Activated naive CD8-positive, alpha-beta T cell treated with anti-CD3 and anti-CD28 coated beads for 36 hours (primary cell): ENCODE data around the gene KLK5. TPM values are rescaled to one million over a fixed set of nuclear protein-coding genes. Genes with fewer than 3 reads are reported as not detected.

ENCODE experiments used
- DNase-seq: peaks from one replicate; pipeline ENCODE4 v3.0.0; 2021
- H3K27ac Mint-ChIP-seq: one replicate; pipeline ENCODE4 v1.8.0; 2022; ENCODE audit warnings: mild to moderate bottlenecking, moderate library complexity, mixed read lengths
- H3K27me3 Mint-ChIP-seq: one replicate; pipeline ENCODE4 v1.8.0; 2022; ENCODE audit warnings: mild to moderate bottlenecking, mixed read lengths
- H3K36me3 Mint-ChIP-seq: one replicate; pipeline ENCODE4 v1.8.0; 2021; ENCODE audit warnings: mild to moderate bottlenecking, mixed read lengths
- H3K4me1 Mint-ChIP-seq: one replicate; pipeline ENCODE4 v1.8.0; 2021; ENCODE audit warnings: mixed read lengths
- H3K4me3 Mint-ChIP-seq: one replicate; pipeline ENCODE4 v1.8.0; 2022; ENCODE audit warnings: mild to moderate bottlenecking, moderate library complexity, mixed read lengths
- H3K9me3 Mint-ChIP-seq: one replicate; pipeline ENCODE4 v1.8.0; 2022; ENCODE audit warnings: mixed read lengths
- total RNA-seq, 2 experiments: library from RNA; stranded (reverse); gene quantifications; one replicate each; pipeline ENCODE4 v1.2.3, GENCODE V29; 2021

The KLK5 gene
- total RNA-seq, 2 experiments from 2014 or later: not detected

DNA sequence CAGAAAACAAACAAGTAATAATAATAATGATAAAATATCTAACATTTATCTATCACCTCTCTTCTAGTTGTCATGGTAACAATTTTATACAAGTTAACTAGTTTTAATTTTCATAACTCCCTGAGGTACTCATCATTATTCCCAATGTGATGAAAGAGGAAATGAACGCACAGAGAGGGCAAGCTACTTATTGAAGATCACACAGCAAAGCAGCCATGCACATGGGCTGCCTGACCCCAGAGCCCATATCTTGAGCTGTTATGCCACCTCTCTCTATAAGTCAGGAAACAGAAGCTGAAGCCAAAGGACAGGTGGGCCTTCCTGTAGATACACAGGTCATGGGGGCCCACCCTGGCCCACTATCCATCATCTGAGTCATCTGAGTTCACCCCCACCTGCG, 36.8 kb downstream of the KLK5 start:
- Mint-ChIP-seq H3K4me3 (no peak overlapping the region), H3K4me1 (peaks cover 1% of the 10 kb centered on the region), H3K27ac (no peak overlapping the region), H3K27me3 (peaks cover 36% of the 10 kb centered on the region), H3K36me3 (no peaks in the 10 kb centered on the region), H3K9me3 (no peaks in the 10 kb centered on the region)
- no peak for DNase-seq

DNA sequence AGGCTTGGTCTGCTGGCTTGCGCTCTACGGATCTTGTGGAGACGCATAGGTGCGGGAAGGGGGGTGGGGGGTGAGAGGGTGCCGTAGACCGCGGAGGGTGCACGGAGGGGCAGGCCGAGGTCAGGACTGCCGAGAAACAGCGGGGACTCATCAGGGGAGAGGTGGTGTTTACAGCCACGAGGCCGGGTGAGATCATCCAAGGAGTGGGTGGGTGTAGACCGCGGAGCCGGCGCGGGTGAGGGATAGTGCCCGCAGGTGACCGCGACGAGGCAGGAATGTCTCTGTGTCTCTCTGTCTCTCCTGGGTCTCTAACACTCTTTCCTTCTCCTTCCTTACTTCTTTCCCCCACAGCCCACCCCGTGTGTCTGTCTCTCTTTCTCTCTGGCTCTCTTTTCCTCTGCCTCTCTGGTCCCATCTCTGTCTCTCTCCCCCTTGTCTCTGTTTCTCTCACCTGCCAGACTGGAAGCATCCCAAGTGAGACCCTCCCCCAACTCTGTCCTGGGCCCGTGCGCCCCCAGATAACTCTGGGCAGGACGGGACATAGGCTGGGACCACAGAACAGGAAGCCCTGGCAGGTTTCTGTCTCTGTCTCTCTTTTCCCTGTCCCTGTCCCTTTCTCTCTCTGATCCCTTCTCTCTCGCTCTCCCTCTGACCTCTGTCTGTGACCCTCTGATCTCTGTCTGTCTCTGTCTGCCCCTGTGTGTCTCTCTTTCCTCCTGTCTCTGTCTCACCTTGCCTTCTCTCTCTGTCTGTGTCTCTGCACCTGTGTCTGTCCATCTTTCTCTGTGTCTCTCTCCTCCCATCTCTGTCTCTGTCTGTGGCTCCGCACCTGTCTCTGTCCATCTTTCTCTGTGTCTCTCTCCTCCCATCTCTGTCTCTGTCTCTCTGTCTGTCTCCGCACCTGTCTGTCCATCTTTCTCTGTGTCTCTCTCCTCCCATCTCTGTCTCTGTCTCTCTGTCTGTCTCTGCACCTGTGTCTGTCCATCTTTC, 39.8 kb downstream of the KLK5 start:
- peaks cover 40% of the 10 kb centered on the region for H3K27me3 Mint-ChIP-seq
- no peaks in the 10 kb centered on the region for H3K36me3 Mint-ChIP-seq
- peaks cover 10% of the 10 kb centered on the region for H3K4me1 Mint-ChIP-seq
- H3K9me3 Mint-ChIP-seq: no peaks in the 10 kb centered on the region
- H3K4me3 Mint-ChIP-seq: no peak overlapping the region
- H3K27ac Mint-ChIP-seq: no peak overlapping the region
- peak; percentile 47 for DNase-seq

DNA sequence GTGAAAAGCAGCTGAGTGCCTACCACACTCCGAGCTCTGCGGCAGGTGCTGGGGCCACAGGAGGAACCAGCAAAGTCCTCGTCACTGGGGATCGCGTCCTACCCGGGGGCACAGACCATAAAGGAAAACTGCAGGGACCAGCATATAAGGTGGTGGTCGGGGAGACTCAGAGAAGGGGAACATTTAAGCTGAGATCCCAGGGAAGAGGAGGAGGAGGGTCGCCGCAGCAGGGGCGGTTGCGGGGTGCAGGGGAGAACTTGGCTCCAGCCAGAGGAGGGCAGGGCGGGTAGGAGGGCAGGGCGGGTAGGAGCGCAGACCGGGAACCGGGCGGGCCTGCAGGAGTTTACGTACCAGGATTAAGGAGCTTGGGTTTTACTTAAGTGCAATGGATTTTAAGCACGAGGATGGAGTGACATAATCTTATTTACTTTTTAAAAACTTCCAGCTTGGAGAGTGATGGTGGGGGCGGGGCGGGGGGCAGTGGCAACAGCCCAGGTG, 40.7 kb downstream of the KLK5 start:
- Mint-ChIP-seq H3K4me1 (peaks cover 10% of the 10 kb centered on the region), H3K27ac (no peak overlapping the region), H3K9me3 (no peaks in the 10 kb centered on the region), H3K36me3 (no peaks in the 10 kb centered on the region), H3K27me3 (peaks cover 48% of the 10 kb centered on the region), H3K4me3 (no peak overlapping the region)
- DNase-seq: no peak

DNA sequence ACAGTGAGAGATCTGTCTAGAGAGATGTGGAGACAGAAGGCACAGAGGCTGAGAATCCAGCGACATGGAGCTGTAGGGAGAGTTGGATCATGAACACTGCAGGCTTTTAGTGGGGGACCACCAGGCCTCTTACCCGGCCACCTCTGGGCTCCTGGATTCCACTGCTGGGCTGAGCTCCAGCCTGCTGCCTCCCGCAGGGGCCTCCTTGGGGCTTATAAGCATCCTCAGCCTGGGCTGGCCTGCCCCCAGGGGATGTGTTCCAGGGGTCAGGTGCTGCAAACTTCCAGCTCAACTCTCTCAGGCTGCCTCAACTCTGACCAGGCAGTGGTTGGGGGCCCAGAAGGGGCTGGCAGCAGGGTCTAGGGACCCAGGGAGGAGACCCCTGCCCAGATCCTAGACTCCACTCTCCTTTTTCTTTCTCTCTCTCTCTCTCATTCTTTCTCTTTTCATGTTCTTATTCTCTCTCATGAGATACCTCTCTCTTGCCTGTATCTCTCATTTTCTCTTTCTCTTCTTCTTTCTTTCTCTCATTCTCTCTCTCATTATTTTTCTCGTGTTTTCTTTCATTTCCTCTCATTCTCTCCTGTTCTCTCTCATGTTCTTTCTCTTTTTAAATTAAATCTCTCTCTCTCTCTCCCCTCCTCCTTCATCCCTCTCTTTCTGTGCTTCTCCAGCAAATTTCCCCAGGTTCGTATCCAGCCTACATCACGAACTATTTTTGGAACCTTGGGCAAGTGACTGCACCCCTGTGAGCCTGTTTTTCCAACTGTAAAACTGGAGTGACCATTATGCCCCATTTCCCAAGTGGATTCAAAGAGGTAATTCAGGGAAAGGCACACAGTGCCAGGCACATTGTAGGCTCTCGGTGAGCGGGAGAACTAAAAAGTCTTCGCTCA, 41.4 kb downstream of the KLK5 start, which contains the start of gene KLK4:
Gene KLK4, minus strand, starts transcription at position 190 of the 896 bp plus-strand sequence. CDS start 657 bp downstream, outside the sequence.
- DNase-seq: no peak
- no peaks in the 10 kb centered on the region for H3K36me3 Mint-ChIP-seq
- no peak within 1 kb of the TSS for H3K27ac Mint-ChIP-seq
- peaks cover 10% of the 10 kb centered on the region for H3K4me1 Mint-ChIP-seq
- peaks cover 49% of the 10 kb centered on the region for H3K27me3 Mint-ChIP-seq
- H3K4me3 Mint-ChIP-seq: no peak within 1 kb of the TSS
- H3K9me3 Mint-ChIP-seq: no peaks in the 10 kb centered on the region

DNA sequence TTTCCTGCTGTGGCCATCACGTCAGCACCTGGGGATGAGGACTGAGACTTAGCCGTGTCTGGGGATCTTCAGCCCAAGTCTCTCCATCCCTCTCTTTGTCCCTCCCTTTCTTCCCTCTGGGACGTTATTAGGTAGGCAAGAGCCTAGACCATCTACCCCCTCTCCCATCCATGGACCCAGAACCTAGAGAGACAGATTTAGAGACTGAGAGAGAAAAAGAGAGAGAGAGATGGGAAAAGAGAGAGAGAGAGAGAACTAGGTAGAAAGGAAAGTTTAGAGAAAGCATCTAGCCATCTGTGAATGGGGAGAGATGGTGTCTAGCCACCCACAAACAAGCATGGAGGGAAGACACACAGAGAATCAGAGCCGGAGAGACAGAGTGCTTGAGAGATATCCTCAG, 42.1 kb downstream of the KLK5 start:
- H3K27ac Mint-ChIP-seq: no peak overlapping the region
- H3K27me3 Mint-ChIP-seq: peaks cover 52% of the 10 kb centered on the region

DNA sequence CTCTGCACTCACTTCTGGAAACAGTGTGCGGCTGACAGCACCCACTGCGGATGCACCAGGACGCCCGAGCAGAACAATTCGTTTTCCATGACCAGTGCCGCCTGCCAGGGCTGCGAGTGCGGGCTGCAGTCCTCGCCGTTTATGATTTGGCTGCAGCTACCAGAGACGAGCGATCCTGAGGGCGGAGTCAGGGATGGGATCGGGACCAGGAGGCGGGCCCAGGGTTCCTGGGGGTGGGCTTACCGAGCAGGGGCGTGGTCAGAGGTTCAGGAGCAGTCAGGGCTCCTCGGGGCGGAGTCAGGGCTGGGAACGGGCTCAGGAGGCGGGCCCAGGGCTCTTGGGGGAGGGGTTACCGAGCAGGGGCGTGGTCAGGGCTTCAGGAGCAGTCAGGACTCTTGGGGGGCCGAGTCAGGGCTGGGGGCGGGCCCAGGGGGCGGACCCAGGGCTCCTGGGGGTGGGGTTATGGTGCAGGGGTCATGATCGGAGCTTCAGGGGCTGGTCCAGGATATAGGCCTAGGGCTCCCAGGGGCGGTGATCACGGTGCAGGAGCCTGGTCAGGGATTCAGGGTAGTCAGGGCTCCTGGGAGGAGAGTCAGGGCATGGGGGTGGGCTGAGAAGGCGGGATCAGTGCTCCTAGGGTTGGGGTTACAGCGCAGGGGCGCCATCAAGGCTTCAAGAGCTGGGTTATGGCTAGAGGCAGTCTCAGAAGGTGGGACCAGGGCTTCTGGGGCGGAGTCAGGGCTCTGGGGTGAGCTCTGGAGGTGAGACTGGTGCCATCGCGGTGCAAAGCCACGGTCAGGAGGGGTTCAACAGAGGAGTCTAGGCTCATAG, 43.4 kb downstream of the KLK5 start:
- H3K9me3 Mint-ChIP-seq: no peaks in the 10 kb centered on the region
- no peak overlapping the region for H3K27ac Mint-ChIP-seq
- peaks cover 54% of the 10 kb centered on the region for H3K27me3 Mint-ChIP-seq
- no peak overlapping the region for H3K4me3 Mint-ChIP-seq
- peaks cover 10% of the 10 kb centered on the region for H3K4me1 Mint-ChIP-seq
- DNase-seq: peak; percentile 51
- H3K36me3 Mint-ChIP-seq: no peaks in the 10 kb centered on the region

More for the DNA sequence above, 42.1 kb downstream of the KLK5 start:
- Mint-ChIP-seq H3K4me1 (peaks cover 10% of the 10 kb centered on the region), H3K4me3 (no peak overlapping the region), H3K36me3 (no peaks in the 10 kb centered on the region), H3K9me3 (no peaks in the 10 kb centered on the region)
- DNase-seq: no peak

DNA sequence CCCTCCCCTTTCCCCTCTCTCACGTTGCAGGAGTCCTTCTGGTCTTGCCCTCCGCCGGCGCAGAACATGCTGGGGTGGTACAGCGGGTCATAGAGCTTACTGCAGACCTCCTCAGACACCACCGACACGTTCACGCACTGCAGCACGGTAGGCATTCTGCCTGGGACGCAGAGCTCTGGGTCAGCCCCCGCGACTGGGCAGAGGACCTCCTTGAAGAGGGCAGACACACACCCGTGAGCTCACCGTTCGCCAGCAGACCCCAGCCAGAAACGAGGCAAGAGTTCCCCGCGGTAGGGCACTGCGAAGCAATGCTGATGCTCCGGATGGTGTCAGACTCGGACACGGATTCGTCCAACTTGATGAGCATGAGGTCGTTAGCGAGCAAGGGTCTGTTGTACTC, 44.5 kb downstream of the KLK5 start:
- Mint-ChIP-seq H3K4me3 (no peak overlapping the region), H3K27me3 (peaks cover 54% of the 10 kb centered on the region), H3K36me3 (no peaks in the 10 kb centered on the region), H3K27ac (no peak overlapping the region), H3K4me1 (peaks cover 10% of the 10 kb centered on the region), H3K9me3 (no peaks in the 10 kb centered on the region)
- no peak for DNase-seq

DNA sequence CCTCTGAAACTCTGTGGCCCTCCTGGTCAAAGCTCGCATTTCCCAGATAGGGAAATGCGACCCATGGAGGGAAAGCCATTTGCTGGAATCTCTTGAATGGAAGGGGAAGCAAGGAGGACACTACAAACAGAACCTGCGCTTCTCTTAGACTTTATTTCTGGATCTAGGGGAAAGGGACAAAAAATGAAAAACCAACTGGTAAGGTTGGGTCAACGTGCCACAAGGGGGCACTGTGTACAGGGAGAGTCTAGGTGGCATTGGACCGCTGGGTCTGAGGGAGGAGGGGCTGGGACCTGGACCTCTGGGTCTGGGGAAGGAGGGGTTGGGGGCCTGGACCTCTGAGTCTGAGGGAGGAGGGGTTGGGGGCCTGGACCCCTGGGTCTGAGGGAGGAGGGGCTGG, 46.6 kb downstream of the KLK5 start:
- Mint-ChIP-seq H3K9me3 (no peaks in the 10 kb centered on the region), H3K4me1 (peaks cover 8% of the 10 kb centered on the region), H3K36me3 (no peaks in the 10 kb centered on the region), H3K27me3 (peaks cover 61% of the 10 kb centered on the region), H3K4me3 (no peak overlapping the region), H3K27ac (no peak overlapping the region)
- DNase-seq: peak; percentile 33

DNA sequence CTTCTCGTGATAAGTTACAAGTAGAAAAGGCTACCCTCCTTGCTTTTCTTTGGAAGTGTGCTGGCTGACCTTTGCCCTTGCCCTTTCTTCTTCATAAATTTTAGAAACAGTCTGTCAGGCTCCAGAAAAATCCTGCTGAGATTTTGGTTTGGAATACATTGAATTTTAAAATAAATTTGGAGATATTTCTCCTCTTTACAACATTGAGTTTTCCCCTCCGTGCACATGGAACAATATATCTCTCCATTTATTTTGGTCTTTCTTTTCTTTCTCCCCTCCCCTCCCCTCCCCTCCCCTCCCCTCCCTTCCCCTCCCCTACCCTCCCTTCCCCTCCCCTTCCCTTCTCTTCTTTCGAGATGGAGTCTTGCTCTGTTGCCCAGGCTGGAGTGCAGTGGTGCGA, 50.2 kb downstream of the KLK5 start:
- Mint-ChIP-seq H3K36me3 (no peaks in the 10 kb centered on the region), H3K9me3 (no peaks in the 10 kb centered on the region), H3K27me3 (peaks cover 38% of the 10 kb centered on the region), H3K27ac (no peak overlapping the region), H3K4me1 (no peaks in the 10 kb centered on the region), H3K4me3 (no peak overlapping the region)
- DNase-seq: no peak

DNA sequence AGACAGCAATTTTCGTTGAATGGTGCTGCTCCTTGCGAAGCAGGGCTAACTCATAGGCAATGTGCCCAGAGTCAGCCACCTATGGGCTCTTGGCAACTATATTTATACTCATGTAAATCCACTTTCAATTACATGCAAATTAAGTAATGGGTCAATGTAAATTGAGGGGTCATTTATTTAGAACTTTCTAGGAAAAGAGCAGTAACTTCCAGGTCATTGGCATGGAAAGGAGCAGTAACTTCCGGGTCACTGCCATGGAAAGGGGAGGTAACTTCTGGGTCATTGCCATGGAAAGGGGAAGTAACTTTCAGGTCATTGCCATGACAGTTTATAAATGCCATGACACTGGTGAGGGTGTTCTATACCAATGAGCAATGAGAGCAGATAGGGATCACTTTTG, 53.3 kb downstream of the KLK5 start:
- peaks cover 4% of the 10 kb centered on the region for H3K4me1 Mint-ChIP-seq
- no peak overlapping the region for H3K4me3 Mint-ChIP-seq
- no peak overlapping the region for H3K27ac Mint-ChIP-seq
- DNase-seq: no peak
- peaks cover 22% of the 10 kb centered on the region for H3K27me3 Mint-ChIP-seq
- peaks cover 2% of the 10 kb centered on the region for H3K36me3 Mint-ChIP-seq
- peaks cover 5% of the 10 kb centered on the region for H3K9me3 Mint-ChIP-seq

DNA sequence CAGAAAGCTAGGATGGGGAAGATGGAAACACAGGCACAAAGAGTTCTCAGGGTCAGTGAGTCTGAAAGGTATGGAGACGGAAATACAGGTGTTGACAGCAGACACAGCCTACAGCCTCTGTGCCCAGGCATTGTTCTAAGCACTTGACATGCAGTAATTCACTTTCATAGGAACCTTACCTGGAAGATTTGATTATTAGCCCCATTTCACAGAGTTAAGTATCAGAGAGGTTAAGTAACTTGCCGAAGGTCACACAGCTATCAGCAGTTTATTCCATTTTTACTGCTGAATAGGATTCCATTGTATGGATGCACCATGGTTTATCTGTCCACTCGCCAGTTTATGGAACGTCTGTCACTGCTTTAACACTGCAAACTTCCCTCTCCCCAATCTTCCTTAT, 54.8 kb downstream of the KLK5 start:
- H3K9me3 Mint-ChIP-seq: peaks cover 5% of the 10 kb centered on the region
- H3K4me3 Mint-ChIP-seq: no peak overlapping the region
- peaks cover 27% of the 10 kb centered on the region for H3K27me3 Mint-ChIP-seq
- no peak overlapping the region for H3K27ac Mint-ChIP-seq
- peaks cover 4% of the 10 kb centered on the region for H3K4me1 Mint-ChIP-seq
- no peak for DNase-seq
- H3K36me3 Mint-ChIP-seq: peaks cover 2% of the 10 kb centered on the region

DNA sequence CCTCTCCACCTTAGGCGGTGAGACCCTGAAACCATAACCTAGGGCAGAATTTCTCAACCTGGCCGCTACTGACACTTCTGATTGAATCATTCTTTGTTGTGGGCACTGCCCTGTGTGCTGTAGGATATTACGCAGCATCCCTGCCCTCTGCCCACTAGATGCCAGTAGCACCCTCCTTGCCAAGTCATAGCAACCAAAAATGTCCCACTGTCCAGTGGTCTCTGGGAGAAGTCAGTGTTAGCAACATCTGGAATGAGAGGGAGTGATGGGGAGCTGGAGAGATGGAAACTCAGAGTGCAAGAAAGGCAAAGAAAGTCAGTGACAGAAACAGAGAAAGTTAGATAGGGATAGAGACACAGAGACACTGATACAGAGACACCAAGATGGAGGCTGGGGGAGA, 55.2 kb downstream of the KLK5 start:
- Mint-ChIP-seq H3K27ac (no peak overlapping the region), H3K9me3 (peaks cover 5% of the 10 kb centered on the region), H3K4me1 (peaks cover 4% of the 10 kb centered on the region), H3K27me3 (peaks cover 27% of the 10 kb centered on the region), H3K4me3 (no peak overlapping the region), H3K36me3 (peaks cover 2% of the 10 kb centered on the region)
- DNase-seq: no peak

DNA sequence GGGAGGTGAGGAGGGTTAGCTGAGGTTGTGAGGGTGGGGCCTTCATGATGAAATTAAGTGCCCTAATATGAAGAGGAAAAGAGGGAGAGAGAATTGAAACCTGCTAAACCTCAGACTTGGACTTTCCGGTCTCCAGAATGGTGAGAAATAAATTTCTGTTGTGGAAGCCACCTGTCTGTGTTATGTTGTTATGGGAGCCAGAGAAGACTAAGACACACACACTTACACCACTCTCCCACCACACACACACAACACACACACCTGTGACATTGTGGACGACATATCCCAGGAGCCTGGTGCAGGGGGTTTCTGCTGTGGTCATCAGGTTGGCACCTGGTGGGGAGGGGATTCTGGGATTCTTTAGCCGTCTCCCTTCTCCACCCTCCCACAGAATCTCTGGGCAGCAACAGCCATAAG, 55.6 kb downstream of the KLK5 start:
- H3K9me3 Mint-ChIP-seq: peaks cover 5% of the 10 kb centered on the region
- peaks cover 4% of the 10 kb centered on the region for H3K4me1 Mint-ChIP-seq
- peaks cover 29% of the 10 kb centered on the region for H3K27me3 Mint-ChIP-seq
- peaks cover 2% of the 10 kb centered on the region for H3K36me3 Mint-ChIP-seq
- no peak for DNase-seq
- H3K4me3 Mint-ChIP-seq: no peak overlapping the region
- no peak overlapping the region for H3K27ac Mint-ChIP-seq

DNA sequence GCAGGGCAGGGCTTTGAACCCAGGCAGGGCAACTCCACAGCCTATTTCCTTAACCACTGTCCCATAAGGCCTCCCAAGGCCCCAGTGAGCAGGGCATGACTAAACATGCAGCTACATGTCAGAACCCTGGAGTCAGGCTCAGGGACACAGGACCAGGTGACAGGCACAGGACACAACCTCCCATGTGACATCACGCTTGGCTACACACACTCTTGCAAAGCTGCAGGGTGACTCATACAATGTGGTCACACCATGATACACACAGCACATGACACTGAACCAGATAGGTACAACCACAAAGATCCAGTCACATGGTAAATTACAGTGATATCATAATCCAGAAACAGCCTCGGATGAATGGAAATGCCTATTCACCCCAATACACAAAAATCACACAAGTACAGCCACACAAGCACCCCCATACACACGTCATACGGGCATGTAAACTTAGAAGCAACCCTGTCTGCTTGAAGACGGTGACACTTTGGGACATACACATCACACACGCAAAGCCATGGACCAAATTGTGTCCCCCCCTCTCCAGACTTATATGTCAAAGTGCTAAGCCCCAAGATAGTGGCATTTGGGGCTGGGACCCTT, 56.1 kb downstream of the KLK5 start:
- no peak overlapping the region for H3K4me3 Mint-ChIP-seq

More for the DNA sequence above, 56.1 kb downstream of the KLK5 start:
- H3K27me3 Mint-ChIP-seq: peaks cover 33% of the 10 kb centered on the region
- H3K36me3 Mint-ChIP-seq: peaks cover 2% of the 10 kb centered on the region
- H3K4me1 Mint-ChIP-seq: peaks cover 4% of the 10 kb centered on the region
- H3K9me3 Mint-ChIP-seq: peaks cover 5% of the 10 kb centered on the region
- no peak overlapping the region for H3K27ac Mint-ChIP-seq
- peak; percentile 36 for DNase-seq
